Ovary (tissue), 3 donors: Measurements from ENCODE around the gene GLG1.

Experiments used
- POLR2A ChIP-seq: fragments of 450-650 bp; IDR thresholded peaks from one replicate; pipeline ENCODE4 v1.6.1; 2017; ENCODE audit warnings: antibody characterized with exemption, mild to moderate bottlenecking, moderate library complexity
- TF ChIP-seq, protein P1 (sequence below), 3 donors: fragments of 450-650 bp in 2 of 3; fragments of 200-600 bp in 1 of 3; IDR thresholded peaks; one replicate each; pipeline versions ENCODE4 v1.5.1 to v1.8.0; 2016 to 2022; ENCODE audit warnings: antibody characterized with exemption in 3 of 3, mild to moderate bottlenecking in 1 of 3
- donor health status: DM: no; HTN: no; CAD: no.

GRCh38 chr16:74447578-74447977 lies 159.3 kb downstream of the GLG1 start:
- TF ChIP-seq, protein P1, sequence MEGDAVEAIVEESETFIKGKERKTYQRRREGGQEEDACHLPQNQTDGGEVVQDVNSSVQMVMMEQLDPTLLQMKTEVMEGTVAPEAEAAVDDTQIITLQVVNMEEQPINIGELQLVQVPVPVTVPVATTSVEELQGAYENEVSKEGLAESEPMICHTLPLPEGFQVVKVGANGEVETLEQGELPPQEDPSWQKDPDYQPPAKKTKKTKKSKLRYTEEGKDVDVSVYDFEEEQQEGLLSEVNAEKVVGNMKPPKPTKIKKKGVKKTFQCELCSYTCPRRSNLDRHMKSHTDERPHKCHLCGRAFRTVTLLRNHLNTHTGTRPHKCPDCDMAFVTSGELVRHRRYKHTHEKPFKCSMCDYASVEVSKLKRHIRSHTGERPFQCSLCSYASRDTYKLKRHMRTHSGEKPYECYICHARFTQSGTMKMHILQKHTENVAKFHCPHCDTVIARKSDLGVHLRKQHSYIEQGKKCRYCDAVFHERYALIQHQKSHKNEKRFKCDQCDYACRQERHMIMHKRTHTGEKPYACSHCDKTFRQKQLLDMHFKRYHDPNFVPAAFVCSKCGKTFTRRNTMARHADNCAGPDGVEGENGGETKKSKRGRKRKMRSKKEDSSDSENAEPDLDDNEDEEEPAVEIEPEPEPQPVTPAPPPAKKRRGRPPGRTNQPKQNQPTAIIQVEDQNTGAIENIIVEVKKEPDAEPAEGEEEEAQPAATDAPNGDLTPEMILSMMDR (IDR thresholded peaks at IDR 0.05) = no peak
- no peak for TF ChIP-seq POLR2A
